K562 (cell line): ENCODE data around the gene WDR18. TPM values are rescaled to one million over a fixed set of nuclear protein-coding genes. Genes with fewer than 3 reads are reported as not detected.
A peak's percentile ranks its signal among the peaks of the same experiment; 100 is the strongest.

Experiments used
- BRD9 ChIP-seq: fragments of 450-650 bp; IDR thresholded peaks from 2 replicates; pipeline ENCODE4 v1.6.1; 2018; ENCODE audit warnings: low read depth; ENCODE audit not compliant: partially characterized antibody
- E2F6 ChIP-seq, 2 experiments: IDR thresholded peaks; 2 replicates each; pipeline ENCODE4 v1.6.1; 2011; ENCODE audit warnings: borderline replicate concordance in 1 of 2, control low read depth in 1 of 2, low read depth in 1 of 2, low read length in 1 of 2, mild to moderate bottlenecking in 1 of 2, mixed read lengths in 1 of 2, moderate library complexity in 1 of 2; ENCODE audit not compliant: insufficient read depth in 1 of 2, insufficient read length in 1 of 2, poor library complexity in 1 of 2, severe bottlenecking in 1 of 2; ENCODE audit errors: extremely low read depth in 1 of 2
- ERF ChIP-seq: fragments of 450-650 bp; formaldehyde crosslinking; IDR thresholded peaks from 2 replicates; pipeline ENCODE4 v1.4.0; 2020; ENCODE audit warnings: mild to moderate bottlenecking, mixed read lengths
- FOXM1 ChIP-seq, 2 experiments: fragments of 450-650 bp in 1 of 2; sonication (generic) in 1 of 2; formaldehyde crosslinking in 1 of 2; IDR thresholded peaks; 2 replicates each; pipeline versions ENCODE4 v1.6.1 to v1.9.0; 2017 to 2022; ENCODE audit warnings: low read depth in 2 of 2, mild to moderate bottlenecking in 2 of 2, missing genetic modification reagents in 1 of 2, moderate library complexity in 1 of 2
- GATAD2B ChIP-seq: fragments of 450-650 bp; IDR thresholded peaks from 2 replicates; pipeline ENCODE4 v1.6.1; 2017; ENCODE audit warnings: mild to moderate bottlenecking, borderline replicate concordance
- HMBOX1 ChIP-seq: sonication (generic); IDR thresholded peaks from 2 replicates; pipeline ENCODE4 v1.6.1; 2016
- HMG20A ChIP-seq: fragments of 450-650 bp; formaldehyde crosslinking; conservative IDR thresholded peaks from 2 replicates; pipeline ENCODE4 v1.4.0; 2020; ENCODE audit warnings: mild to moderate bottlenecking, mixed read lengths
- MXI1 ChIP-seq: IDR thresholded peaks from 2 replicates; pipeline ENCODE4 v1.6.1; 2011; ENCODE audit warnings: low read depth, mild to moderate bottlenecking, improper control_type of control experiment, low read length
- NR2F6 ChIP-seq: fragments of 450-650 bp; formaldehyde crosslinking; IDR thresholded peaks from 2 replicates; pipeline ENCODE4 v1.4.0; 2020; ENCODE audit warnings: mild to moderate bottlenecking
- PHF20 ChIP-seq: fragments of 450-650 bp; IDR thresholded peaks from 2 replicates; pipeline ENCODE4 v1.6.1; 2018; ENCODE audit not compliant: partially characterized antibody
- RBM14 ChIP-seq: fragments of 200-400 bp; formaldehyde crosslinking; IDR thresholded peaks from 2 replicates; pipeline ENCODE4 v1.6.1; 2018; ENCODE audit warnings: low read depth, mild to moderate bottlenecking, low read length, moderate library complexity, borderline replicate concordance; ENCODE audit not compliant: insufficient read depth
- RCOR1 ChIP-seq, 2 experiments: IDR thresholded peaks; 2 replicates each; pipeline ENCODE4 v1.6.1; 2012; ENCODE audit warnings: low read depth in 2 of 2, low read length in 2 of 2, borderline replicate concordance in 1 of 2, improper control_type of control experiment in 1 of 2
- RHOXF2B ChIP-seq: fragments of 250-450 bp; sonication (Bioruptor Pico); conservative IDR thresholded peaks from 2 replicates; pipeline ENCODE4 v1.5.1; 2021
- SNIP1 ChIP-seq: fragments of 450-650 bp; IDR thresholded peaks from 2 replicates; pipeline ENCODE4 v1.7.1; 2017; ENCODE audit warnings: low read depth, mild to moderate bottlenecking
- SP1 ChIP-seq: sonication (generic); formaldehyde crosslinking; IDR thresholded peaks from 2 replicates; pipeline ENCODE4 v1.8.1; 2022; ENCODE audit warnings: mild to moderate bottlenecking, missing genetic modification reagents
- TCF15 ChIP-seq: fragments of 250-450 bp; sonication (Bioruptor Pico); IDR thresholded peaks from 2 replicates; pipeline ENCODE4 v1.8.0; 2022; ENCODE audit warnings: moderate library complexity, mild to moderate bottlenecking, inconsistent platforms
- TRIM24 ChIP-seq, 2 experiments: fragments of 450-650 bp; IDR thresholded peaks; 2 replicates each; pipeline ENCODE4 v1.6.1; 2016
- ZNF12 ChIP-seq: sonication (generic); formaldehyde crosslinking; IDR thresholded peaks from 2 replicates; pipeline ENCODE4 v1.4.0; 2020; ENCODE audit warnings: mild to moderate bottlenecking, missing genetic modification reagents
- ZNF239 ChIP-seq: fragments of 250-450 bp; sonication (Bioruptor Pico); IDR thresholded peaks from 2 replicates; pipeline ENCODE4 v1.4.0; 2020; ENCODE audit warnings: mild to moderate bottlenecking
- ZNF384 ChIP-seq: IDR thresholded peaks from 2 replicates; pipeline ENCODE4 v1.6.1; 2012; ENCODE audit warnings: low read depth, low read length, improper control_type of control experiment
- ZNF41 ChIP-seq: fragments of 250-450 bp; sonication (Bioruptor Pico); conservative IDR thresholded peaks from 2 replicates; pipeline ENCODE4 v1.4.0; 2020; ENCODE audit warnings: mild to moderate bottlenecking
- ZNF444 ChIP-seq: fragments of 250-450 bp; sonication (Bioruptor Pico); IDR thresholded peaks from 2 replicates; pipeline ENCODE4 v1.4.0; 2020; ENCODE audit warnings: mild to moderate bottlenecking, moderate library complexity
- ZNF644 ChIP-seq: fragments of 200-800 bp; sonication (Bioruptor generic); IDR thresholded peaks from 2 replicates; pipeline ENCODE4 v1.6.1; 2016; ENCODE audit warnings: low read depth, missing genetic modification characterization, missing compliant biosample characterization
- ZNF740 ChIP-seq, 3 experiments: fragments of 200-800 bp in 1 of 3; sonication (Bioruptor generic) in 1 of 3; sonication (generic) in 1 of 3; formaldehyde crosslinking in 1 of 3; IDR thresholded peaks; 2 replicates each; pipeline versions ENCODE4 v1.6.1 to v1.8.0; 2016 to 2022; ENCODE audit warnings: mild to moderate bottlenecking in 2 of 3, missing compliant biosample characterization in 2 of 3, missing genetic modification characterization in 2 of 3, missing genetic modification reagents in 1 of 3
- polyA plus RNA-seq, 8 experiments: library from polyadenylated mRNA; depleted of rRNA in 4 of 8; stranded (reverse) in 5 of 8; unstranded in 3 of 8; fragments of >200 nt; fragmentation: Nextera tagmentation in 2 of 8; fragmentation: Illumina TruSeq in 1 of 8; extraction: Ambion mirVana in 2 of 8; extraction: Trizol in 1 of 8; gene quantifications; 2 replicates each; pipeline versions ENCODE4 v1.2.1 to v1.2.3, GENCODE V29; 2011 to 2014; ENCODE audit warnings: inconsistent platforms in 1 of 8, missing spikeins in 1 of 8
- total RNA-seq, 7 experiments: library from RNA; depleted of rRNA in 6 of 7; stranded (reverse); fragments of >200 nt in 6 of 7; fragmentation: Illumina TruSeq in 2 of 7; extraction: Trizol in 2 of 7; gene quantifications; 2 replicates each; pipeline versions ENCODE4 v1.2.1 to v1.2.3, GENCODE V29; 2011 to 2021; ENCODE audit warnings: low replicate concordance in 1 of 7

Gene WDR18
- total and polyA plus RNA-seq, 9 of the 15 experiments (the other 6 are each of a cell fraction or from before 2014, with no cell fraction given): 0.65 to 181 (median 30.1) TPM

GRCh38 chr19:980133-980998 is 3.8 kb upstream of the WDR18 start (continued):
- TF ChIP-seq E2F6 (IDR thresholded peaks at IDR 0.05; ENCODE audit: borderline replicate concordance in 1 of 2, extremely low read depth in 1 of 2, insufficient read depth in 1 of 2, insufficient read length in 1 of 2, low read depth in 1 of 2, low read length in 1 of 2, poor library complexity in 1 of 2, severe bottlenecking in 1 of 2) (peak; percentile 36 to 57), ZNF12 (CRISPR knock-in tag) (0 out of 2 replicates have a peak, but pooled peaks have one; percentile 7), BRD9 (peak; percentile 13), ZNF239 (CRISPR knock-in tag) (peak; percentile 17; the same call in 1 of the 2 replicates), TCF15 (0 out of 2 replicates have a peak, but pooled peaks have one; percentile 74), ZNF384 (0 out of 2 replicates have a peak, but pooled peaks have one; percentile 15), GATAD2B (peak; percentile 58; the same call in 1 of the 2 replicates), MXI1 (0 out of 2 replicates have a peak, but pooled peaks have one; percentile 26), RBM14 (no peak), SP1 (CRISPR knock-in tag) (peak; percentile 33; the same call in 1 of the 2 replicates), ZNF740 (CRISPR knock-in tag; IDR thresholded peaks at IDR 0.05) (peak; percentile 80), ZNF740 (tag; IDR thresholded peaks at IDR 0.05) (peak in 1 of 2 experiments; percentile 47; a peak in 1 of 4 replicates), ZNF644 (peak; percentile 69; the same call in 1 of the 2 replicates), HMBOX1 (no peak), FOXM1 (IDR thresholded peaks at IDR 0.05; ENCODE audit: low read depth) (no peak), FOXM1 (CRISPR knock-in tag; IDR thresholded peaks at IDR 0.05; ENCODE audit: low read depth) (no peak), HMG20A (CRISPR knock-in tag) (no peak), TRIM24 (IDR thresholded peaks at IDR 0.05) (peak; percentile 44 to 77; a peak in 2 of 4 replicates), SNIP1 (no peak), PHF20 (no peak), ZNF41 (no peak), RHOXF2B (CRISPR knock-in tag) (no peak), RCOR1 (IDR thresholded peaks at IDR 0.05; ENCODE audit: borderline replicate concordance in 1 of 2, low read depth in 2 of 2, low read length in 2 of 2) (peak in 1 of 2 experiments; percentile 81; a peak in 1 of 4 replicates), NR2F6 (CRISPR knock-in tag) (peak; percentile 97), ZNF444 (no peak), ERF (CRISPR knock-in tag) (peak; percentile 72; the same call in 1 of the 2 replicates)
